Renal cortical epithelial cell (primary cell): ENCODE results near the gene PLSCR3. TPM values are rescaled to one million over a fixed set of nuclear protein-coding genes. Genes with fewer than 3 reads are reported as not detected.

ENCODE experiments used
- DNase-seq: peaks from one replicate; pipeline ENCODE4 v3.0.0-alpha.2; 2011; ENCODE audit warnings: low read depth
- total RNA-seq: library from RNA; depleted of rRNA; stranded (reverse); fragments of >200 nt; gene quantifications from 2 replicates; pipeline ENCODE4 v1.2.3, GENCODE V29; 2014

The PLSCR3 gene
- total RNA-seq, 1 donor from 2014 or later, result 71.0 TPM

DNA sequence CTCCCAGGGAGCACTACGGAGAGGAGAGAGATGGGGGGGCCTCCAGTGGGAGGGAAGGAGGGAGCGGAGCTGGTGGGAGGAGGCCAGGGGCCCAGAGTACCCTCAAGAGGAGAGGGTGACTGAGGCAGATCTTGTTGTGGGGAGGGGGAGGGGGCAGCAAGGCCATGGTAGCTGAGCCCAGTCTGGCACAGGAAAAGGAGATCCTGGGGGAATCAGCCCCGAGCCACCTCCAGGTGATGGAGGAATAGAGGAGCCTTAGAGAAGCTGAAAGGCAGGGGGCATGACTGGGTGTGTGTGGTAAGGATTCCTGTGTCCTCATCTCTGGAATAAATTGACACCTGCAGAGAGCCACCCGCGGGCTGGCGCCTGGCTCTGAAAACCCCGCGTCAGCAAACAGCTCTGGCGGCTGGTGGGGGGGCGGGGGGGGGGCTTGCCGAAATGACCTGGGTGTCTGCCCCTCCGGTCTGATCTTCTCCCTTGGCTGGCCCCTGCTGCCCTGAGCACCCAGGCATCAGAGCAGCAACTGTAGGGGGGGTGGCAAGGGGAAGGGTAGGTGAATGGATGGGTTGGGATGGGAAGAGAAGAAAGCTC lies 12.0 kb upstream of the PLSCR3 start:
- no peak for DNase-seq

DNA sequence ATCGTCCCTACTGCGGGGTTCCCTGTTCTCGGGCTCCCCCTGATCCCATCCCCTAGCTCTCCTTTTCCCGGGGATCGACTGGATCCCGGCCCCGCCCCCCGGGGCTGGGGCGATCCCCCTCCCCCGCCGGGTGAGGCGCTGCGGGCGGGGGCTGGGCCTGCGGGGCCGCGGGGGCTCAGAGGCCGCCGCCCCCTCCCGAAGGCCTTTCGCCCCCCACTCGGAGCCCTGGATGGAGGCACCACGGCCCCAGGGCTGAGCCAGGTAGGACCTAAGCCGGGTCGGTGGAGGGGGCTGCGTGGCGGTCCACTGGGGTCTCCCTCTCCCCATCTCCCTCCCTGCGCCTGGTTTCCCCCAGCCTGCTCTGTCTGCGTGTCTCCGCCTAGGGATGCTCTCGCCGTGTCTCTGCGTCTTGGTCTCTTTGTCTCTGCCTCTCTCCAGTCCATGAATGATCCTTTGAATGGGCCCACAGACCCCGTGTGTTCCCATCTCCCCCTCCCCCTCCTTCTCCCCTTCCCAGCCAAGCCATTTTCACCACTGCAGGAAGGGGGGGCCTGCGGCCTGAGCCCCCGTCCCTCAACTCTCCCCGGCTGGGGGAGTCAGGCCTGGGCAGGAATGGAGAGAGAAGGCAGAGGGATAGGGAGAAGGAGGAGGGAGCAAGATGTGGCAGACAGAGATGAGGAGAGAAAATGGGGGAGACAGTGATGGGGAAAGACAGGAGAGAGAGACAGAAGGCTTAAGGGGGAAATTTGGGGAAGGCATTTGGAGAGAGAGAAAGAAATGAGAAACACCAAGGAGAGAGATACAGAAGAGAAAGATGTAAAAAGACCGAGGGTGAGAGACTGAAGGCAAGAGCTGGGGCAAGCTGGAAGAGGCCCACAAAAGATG lies 11.3 kb upstream of the PLSCR3 start:
- DNase-seq, result no peak

DNA sequence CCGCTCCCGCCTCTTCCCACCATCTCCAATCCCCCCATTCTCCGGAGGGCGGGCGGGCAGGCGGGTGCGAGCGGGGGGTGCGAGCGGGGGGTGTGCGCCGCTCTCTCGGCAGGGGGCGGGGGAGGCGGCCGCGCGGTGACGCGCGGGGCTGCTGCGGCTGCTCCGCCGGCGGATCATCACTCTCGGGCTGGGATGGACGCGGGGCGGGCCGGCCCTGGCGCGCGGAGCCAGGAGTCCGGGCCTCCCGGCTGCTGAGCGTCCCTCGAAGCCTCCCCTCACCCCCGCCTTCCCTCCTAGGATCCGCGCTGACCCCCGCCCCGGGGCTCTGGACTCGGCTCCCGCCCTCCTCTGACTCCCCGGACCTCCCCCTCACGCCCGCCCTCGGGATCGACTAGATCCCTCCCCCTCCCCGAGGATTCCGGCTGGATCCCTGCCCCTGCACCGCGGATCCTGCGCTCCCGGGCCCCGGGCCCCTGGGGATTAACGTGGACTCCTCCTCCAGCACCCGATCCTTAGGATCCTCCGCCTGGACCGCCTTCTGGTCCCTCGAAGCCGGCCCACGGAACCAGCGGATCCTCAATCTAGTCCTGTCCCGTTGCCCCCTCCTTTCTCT lies 10.5 kb upstream of the PLSCR3 start:
- no peak for DNase-seq

DNA sequence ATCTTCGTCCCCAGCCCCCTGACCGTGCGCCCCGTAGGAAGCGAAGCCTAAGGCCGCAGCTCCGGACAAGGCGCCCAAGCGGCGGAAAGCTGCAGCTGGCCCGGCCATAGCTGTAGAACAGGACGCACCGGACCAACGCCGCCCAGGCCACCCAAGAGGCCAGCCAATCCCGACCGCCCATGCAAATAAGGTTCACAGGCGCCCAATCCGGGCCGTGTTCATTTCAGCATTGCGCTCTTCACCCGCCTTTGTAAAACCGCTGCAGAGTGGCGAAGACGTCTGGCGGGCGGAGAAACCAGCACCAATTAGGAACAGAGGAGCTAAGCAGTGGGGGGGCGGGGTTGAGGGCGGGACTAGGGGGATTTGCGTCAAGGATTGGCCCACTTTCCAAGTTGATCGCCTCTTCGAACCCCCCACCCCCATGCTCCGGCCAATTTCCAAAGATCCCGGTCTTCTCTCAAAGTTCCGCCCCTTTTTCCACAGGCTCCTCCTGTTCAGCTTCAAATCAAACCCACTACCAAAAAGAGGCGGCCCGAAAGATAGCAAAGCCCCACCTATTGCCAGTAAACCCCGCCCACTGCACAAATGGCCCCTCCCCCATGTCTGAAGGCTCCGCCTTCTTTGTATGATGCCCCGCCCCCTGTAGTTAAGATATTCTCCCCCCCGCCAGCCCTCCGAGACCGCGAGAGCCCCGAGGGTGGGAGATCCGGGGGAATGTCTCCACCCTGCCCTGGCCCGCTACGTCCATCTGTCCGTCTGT lies 9.8 kb upstream of the PLSCR3 start, which contains the start of gene TMEM256:
Gene TMEM256, minus strand, starts transcription at position 121 of the 760 bp plus-strand sequence. Its CDS starts 13 bp downstream, at position 108.
- peak; percentile 97 for DNase-seq

DNA sequence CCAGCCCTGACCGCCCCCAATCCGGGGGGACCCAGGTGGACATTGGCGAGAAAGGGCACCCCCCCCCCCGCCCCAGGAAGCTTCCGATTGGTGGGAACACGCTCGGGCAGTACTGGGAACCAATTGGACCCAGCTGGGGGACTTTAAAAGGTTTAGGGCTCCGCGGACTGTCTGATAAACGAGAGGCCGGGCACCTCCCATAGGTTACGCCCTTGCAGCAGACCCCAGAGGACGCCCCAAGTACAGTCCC lies 9.3 kb upstream of the PLSCR3 start:
- no peak for DNase-seq

DNA sequence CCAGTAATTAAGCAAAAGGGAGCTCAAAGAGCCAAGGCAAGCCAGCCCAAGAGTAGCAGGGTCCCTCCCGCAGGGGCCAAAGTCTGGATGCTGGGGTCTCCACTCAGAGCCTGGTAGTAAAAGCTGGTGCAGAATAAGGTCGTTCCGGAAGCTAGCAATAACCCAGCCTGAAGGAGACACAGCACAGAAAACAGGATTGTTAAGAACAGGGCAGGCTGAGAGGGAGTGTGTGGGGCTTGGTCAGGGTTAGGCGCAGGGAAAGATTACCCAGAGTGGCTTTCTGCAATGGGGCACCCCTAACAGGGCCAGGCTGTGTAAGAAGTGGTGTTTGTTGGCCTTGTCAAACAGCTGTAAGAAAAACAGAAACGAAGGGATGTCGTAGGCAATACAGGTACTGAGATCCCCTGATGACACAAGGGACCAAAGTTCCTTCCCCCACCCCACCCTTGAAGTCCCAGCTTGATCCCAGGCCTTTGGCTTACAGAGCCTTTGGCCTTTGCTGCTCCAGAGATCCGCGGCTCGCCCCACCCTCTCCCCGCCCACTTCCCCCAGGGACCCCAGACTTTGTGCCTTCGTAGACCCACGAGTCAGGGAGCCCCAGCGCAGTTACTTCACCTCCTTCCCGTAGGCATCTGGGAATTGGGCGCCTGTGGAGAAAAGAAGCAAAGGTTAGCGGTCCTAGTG lies 8.9 kb upstream of the PLSCR3 start:
- no peak for DNase-seq

DNA sequence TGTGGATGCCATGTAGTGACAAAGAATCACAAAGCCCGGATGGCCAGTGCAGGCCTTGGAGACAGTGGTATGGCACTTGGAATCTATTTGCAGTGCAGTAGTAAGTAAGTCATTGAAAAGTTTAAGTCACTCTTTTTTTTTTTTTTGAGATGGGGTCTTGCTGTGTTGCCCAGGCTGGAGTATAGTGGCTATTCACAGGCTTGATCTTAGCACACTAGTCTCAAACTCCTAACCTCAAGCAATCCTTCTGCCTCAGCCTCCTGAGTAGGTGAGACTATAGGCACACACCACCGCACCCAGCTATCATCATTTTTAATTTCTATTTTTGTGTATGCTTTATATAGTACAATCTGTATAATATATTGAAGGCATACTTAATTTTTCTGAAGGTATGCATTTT lies 4.3 kb upstream of the PLSCR3 start:
- no peak for DNase-seq

DNA sequence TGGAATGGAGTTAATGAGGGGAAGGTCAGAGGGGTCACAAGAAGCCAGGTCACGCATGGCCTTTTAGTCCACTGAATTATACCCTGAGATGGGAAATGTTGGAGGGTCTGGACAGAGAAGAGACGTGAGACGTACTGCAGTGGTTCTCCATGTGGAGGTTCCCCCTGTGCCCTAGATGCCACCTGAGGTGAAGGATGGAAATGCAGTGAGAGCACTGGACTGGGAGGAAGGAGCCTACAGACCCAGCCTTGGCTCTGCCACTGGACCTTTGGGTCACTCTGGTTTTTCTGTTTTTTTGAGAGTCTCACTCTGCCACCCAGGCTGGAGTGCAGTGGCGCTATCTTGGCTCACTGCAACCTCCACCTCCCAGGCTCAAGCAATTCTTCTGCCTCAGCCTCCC lies 1.8 kb upstream of the PLSCR3 start:
- no peak for DNase-seq

DNA sequence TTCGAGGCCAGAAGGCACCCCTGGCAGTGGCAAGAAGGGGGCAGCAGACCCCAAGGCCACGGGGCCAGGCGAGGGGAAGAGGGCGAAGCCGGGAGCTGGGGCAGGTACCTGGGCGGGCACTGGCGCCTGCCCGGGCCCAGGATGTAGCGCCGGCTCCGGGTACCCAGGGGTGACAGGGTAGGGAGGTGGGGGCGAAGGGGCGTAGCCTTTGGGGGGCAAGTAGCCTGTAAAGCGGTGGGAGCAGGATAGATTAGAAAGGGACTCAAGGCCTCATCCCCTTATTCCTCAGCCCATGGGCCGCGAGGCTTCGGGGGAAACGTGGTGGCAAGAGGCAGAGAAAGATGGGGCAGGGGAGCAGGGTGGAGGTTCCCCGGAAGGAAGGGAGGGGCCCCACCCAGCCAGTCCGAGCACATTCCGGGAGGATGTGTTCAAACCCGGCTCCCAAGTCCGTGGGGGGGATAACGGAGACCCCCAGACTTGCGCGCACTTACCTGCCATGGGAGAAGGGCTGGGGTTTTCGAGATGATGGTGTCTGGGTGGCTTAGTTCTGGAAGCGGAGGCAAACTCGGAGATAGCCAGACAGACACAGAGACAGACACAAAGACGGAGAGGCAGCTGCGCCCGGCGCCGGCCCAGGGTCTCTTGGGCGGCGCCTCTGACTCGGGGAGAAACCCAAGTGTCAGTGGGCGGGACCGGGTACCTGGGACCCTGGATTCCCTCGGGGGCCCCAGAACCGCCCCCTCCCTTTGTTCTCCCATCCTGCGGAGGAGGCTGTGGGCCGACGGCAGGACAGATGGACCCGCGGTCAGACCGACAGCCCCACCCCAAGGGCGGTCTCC lies 493 bp downstream of the PLSCR3 start:
- DNase-seq, result no peak

DNA sequence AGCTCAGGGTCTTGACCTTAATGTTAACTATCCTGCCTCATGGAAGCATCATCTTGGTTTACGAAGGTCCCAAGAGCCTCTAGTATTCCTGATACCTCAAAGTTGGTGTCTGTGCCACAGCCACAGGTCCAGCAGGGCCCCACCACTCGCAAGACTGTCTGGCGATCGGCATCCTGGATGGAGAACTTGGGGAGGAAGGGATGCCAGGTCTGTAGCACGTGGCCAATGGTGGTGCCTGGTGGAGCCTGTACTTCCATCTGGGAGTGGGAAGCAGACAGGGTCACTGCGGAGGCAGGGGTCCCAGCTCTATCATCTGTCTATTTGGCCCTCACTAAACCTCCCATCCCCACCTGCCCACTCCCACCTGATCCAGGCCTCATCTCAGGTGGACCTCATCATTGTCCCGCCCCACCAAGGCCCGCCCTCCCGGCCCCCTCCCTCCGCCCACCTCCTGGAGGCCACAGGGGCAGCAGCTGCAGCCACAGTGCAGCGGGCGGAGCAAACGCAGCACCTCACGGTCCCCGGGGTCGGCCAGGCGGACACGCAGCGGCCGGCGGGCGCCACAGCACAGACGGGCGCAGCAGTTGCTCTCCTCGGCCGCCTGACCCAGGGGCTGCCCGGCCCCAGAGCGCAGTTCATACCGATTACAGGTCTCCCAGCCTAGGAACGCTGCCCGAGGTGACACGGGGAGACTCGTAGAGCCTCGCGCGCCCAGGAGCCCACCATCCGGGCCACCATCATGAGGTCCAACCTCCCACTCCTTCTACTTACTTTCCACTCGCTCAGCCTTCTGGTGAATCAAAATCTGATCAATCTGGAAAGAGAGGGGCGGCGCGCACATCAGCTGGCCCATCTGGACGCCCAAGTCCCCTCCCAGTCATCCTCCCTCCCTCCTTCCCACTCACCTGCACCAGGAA lies 1.4 kb downstream of the PLSCR3 start:
- no peak for DNase-seq

DNA sequence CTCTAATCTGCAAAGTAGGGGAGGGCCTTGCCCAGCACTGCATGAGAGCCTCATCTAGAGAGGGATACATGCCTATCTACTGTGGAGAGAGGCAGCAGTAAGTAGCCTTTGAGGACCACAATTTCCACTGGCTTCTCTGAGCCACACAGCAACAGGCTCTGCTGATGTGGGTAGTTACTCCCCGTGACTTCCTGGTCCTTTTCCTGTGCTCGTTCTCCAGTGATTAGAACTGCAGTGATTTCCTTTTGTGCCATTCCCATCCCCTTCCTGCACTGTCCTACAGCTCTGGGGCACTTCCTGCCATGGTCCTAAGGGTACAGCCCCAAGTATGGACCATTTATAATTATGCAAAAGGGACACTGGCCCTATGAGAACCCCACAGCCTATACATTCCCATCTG lies 3.0 kb downstream of the PLSCR3 start:
- no peak for DNase-seq

DNA sequence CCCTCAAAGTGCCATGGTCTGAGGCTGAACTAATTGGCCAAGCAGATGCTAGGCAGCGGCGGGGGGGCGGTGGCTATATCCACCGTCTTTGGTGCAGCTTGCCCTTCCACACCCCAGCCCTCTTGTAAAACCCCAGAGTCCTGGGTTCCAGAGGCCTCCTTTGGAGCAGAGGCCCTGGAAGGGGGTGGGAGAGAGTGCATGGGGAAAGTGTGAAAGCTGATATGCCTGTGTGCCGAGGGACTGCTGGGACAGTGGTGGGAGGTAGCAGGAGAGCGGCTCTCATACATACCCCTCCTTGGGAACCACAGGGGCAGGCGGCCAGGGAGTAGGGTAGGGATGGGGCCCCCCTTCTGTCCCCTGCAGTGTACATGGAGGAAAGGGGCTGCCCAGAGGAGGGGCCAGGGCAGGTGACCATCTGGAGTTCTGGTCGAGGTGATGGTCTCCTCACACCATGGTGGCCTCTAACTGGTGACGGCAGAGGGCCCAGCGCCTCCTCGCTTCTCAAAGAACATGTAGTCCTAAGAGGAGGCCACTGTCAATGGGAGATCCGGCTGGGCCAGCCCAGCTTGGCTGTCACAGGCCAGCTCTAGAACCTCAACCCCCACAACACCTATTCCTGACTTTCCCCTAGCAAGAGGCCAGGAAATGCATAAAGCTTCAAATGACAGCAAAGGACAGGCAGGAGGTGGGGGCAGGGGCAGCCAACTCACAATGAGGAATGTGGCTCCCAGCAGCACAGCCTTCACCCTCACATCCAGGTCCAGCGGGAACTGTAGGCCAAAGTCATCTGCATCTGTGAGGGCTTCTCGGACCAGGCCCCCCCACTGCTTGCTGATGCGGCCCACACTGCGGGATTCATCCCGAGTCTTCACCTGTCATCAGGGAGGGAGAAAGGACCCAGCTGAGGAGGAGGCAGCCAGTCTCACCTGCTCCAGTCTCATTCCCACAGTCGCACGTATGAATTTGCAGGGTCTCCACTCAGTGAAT lies 4.1 kb downstream of the PLSCR3 start:
- DNase-seq, result no peak

DNA sequence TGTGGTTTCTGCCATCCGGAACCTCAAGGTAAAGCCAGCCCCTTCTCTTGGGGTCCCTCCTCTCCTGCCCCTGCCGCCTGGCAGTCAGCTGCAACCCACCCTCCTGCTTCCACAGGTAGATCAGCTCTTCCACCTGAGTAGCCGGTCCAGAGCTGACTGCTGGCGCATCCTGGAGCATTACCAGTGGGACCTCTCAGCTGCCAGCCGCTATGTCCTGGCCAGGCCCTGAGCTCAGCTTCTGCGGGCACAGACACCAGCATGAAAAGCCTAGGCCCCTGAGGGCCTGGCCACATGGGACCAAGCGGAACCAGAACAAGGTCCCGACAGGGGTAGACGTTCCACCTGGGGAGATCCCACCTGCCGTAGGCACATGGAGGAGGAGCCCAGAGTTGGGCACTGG lies 5.5 kb downstream of the PLSCR3 start:
- no peak for DNase-seq

DNA sequence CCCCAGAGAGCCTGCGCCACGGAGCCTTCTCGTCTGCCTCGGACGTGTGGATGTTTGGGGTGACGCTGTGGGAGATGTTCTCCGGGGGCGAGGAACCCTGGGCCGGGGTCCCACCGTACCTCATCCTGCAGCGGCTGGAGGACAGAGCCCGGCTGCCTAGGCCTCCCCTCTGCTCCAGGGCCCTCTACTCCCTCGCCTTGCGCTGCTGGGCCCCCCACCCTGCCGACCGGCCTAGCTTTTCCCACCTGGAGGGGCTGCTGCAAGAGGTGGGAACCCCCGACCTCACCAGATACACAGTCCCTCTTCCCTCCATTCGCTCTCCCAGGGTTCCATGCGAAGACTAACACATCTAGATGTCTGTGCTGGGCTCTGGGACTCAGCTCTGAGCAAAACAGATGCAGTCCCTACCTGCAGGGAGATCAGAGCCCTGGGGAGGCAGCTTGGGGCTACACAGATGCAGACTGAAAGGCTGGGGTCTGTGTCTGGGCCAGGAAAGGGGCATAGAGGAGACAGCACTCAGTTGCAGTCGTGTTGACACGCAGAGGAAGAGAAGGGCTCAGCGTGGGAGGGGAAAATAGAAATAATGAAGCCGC lies 9.7 kb downstream of the PLSCR3 start:
- DNase-seq, result no peak

DNA sequence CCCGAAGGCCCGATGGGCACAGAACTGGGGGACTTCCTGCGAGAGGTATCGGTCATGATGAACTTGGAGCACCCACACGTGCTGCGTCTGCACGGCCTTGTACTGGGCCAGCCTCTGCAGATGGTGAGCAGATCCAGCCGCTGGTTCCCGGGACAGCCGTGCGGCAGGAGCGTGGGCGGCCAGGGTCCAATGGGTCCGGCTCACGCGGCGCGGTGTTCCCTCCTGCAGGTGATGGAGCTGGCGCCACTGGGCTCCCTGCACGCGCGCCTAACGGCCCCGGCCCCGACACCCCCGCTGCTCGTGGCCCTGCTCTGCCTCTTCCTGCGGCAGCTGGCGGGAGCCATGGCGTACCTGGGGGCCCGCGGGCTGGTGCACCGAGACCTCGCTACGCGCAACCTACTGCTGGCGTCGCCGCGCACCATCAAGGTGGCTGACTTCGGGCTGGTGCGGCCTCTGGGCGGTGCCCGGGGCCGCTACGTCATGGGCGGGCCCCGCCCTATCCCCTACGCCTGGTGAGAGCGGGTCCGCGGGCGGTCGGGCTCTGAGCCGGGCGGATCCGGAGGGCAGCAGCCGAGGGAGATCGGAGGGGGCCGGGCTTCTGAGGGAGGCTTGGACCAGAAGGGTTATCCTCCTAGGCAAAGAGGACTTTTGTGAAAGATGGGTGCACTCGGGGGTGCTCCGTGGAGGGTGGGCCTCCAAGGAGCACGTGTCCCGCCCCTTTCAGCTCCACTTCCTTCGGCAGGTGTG lies 10.4 kb downstream of the PLSCR3 start:
- no peak for DNase-seq

DNA sequence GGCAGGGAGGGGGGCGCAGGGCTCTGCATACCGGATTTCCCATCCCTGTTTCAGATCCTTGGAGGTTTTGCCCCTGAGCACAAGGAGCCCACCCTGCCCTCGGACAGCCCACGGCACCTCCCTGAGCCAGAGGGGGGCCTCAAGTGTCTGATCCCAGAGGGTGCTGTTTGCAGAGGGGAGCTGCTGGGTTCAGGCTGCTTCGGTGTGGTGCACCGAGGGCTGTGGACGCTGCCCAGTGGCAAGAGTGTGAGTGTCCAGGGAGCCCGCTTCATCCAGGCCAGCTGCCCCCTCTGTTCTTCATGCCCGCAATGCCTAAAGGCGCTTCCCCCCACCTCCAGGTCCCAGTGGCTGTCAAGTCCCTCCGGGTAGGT lies 11.0 kb downstream of the PLSCR3 start:
- no peak for DNase-seq

DNA sequence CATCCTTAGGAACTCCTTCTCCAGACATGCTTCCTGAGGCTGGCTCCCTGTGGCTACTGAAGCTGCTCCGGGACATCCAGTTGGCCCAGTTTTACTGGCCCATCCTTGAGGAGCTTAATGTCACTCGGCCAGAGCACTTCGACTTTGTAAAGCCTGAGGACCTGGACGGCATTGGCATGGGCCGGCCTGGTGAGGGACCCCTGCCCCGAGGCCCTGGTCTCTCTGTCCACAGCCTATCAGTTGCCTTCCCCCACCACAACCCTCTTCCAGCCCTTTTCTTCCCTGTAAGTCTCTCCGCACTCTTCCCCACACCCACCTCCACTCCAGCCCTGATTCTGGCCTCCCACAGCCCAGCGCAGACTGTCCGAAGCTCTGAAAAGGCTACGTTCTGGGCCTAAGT lies 11.4 kb downstream of the PLSCR3 start:
- no peak for DNase-seq
